Measurements from ENCODE around the gene AP3S2.

GRCh38 chr15:89932880-89933279 lies 39.1 kb upstream of the AP3S2 start:
- TF ChIP-seq CTCF (IDR thresholded peaks at IDR 0.05): no peak
- no peak for TF ChIP-seq POLR2A (IDR thresholded peaks at IDR 0.05)
- no peak for TF ChIP-seq POLR2AphosphoS5 (IDR thresholded peaks at IDR 0.05; ENCODE audit: insufficient read depth in 1 of 2, low read depth in 1 of 2)

Data from vagina (tissue), 2 donors.